Measurements from ENCODE around the gene HJURP. TPM values are rescaled to one million over a fixed set of nuclear protein-coding genes. Genes with fewer than 3 reads are reported as not detected.
"Not testable (repeated sequence)": the region's sequence is repeated elsewhere in the genome, so short reads cannot be mapped to it uniquely, and the experiment has no call there.

Gene HJURP
- polyA plus RNA-seq, 2 of the 4 experiments (the other 2 are of a cell fraction), result 103 to 111 TPM

DNA sequence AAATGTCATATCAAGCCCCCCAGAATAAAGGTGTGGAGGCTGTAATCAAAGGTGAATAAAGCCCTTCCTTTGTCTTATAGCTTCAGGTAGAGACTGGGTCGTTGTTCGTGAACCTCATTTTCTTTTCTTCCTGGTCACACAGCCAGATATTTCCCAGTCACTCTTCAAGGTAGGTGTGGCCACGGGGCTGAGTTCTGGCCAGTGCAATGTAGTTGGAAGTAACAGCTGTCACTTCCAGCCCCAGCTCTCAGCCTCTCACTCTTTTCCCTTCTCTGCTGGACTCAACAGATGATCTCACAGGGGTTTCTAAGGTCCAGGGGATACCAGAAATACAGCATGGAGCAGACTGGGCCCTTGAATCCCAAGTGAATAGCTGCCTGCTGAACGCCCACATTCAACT, 47.0 kb upstream of the HJURP start (continued):
- TF ChIP-seq HMGXB4 (CRISPR knock-in tag; IDR thresholded peaks at IDR 0.05; ENCODE audit: borderline replicate concordance) (no peak), ZNF302 (CRISPR knock-in tag; IDR thresholded peaks at IDR 0.05) (no peak)

DNA sequence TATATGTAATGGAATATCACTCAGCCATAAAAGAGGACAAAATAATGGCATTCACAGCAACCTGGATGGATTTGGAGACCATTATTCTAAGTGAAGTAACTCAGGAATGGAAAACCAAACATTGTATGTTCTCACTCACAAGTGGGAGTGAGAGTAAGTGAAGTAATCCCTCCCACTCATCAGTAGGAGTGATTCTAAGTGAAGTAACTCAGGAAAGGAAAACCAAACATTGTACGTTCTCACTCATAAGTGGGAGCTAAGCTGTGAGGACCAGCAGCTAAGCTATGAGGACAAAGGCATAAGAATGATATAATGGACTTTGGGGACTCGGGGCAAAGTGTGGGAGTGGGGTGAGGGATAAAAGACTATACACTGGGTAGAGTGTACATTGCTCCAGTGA, 41.9 kb upstream of the HJURP start:
- ATAC-seq; FAIRE-seq; H3K9me3 ChIP-seq; H3K4me1 ChIP-seq; POLR2A ChIA-PET; H3K4me3 ChIP-seq; DNase-seq (ENCODE audit: low read depth in 1 of 2, low spot score in 1 of 2); H3K4me2 ChIP-seq; H3K27ac ChIP-seq: not testable (repeated sequence)
- WGBS (ENCODE audit: missing lambda C conversion rate), result 75% methylated on average over 2 of the region's 2 CpGs
- CTCF ChIA-PET, result interaction anchor here (1.6 kb wide), 1 partner anchor 1211 kb away, joined by 4 read pairs; no protein-coding TSS in a partner anchor

- no peak overlapping the region for H3K4me2 ChIP-seq
- H3K4me1 ChIP-seq, result 0 out of 3 replicates have a peak, but pooled peaks cover 2% of the 10 kb centered on the region
- H3K9me3 ChIP-seq, result no peaks in the 10 kb centered on the region
- CTCF ChIA-PET, result interaction anchor here (0.7 to 1.2 kb wide), 2 partner anchors 9 to 23 kb away, joined by 3 to 4 read pairs; no protein-coding TSS in a partner anchor
- FAIRE-seq (no peak), DNase-seq (ENCODE audit: low read depth in 1 of 2, low spot score in 1 of 2) (peak in 1 of 2 experiments; percentile 5), ATAC-seq (no peak)
- no peak overlapping the region for H3K4me3 ChIP-seq
- TF ChIP-seq NR3C1 (IDR thresholded peaks at IDR 0.05) (no peak), RARB (CRISPR knock-in tag; IDR thresholded peaks at IDR 0.05) (no peak), FOSL2 (IDR thresholded peaks at IDR 0.05) (no peak), FOSL2 (CRISPR knock-in tag; IDR thresholded peaks at IDR 0.05) (0 out of 2 replicates have a peak, but pooled peaks have one; percentile 11)
- POLR2A ChIA-PET, result no interaction called here
- 56% methylated on average over 2 of the region's 2 CpGs for WGBS (ENCODE audit: missing lambda C conversion rate)
- no peak overlapping the region for H3K27ac ChIP-seq
Observed at GRCh38 chr2:233892793-233893192, 38.5 kb upstream of the HJURP start.

- TF ChIP-seq BHLHE40 (IDR thresholded peaks at IDR 0.05; ENCODE audit: low read depth, low read length) (no peak), CHD2 (IDR thresholded peaks at IDR 0.05; ENCODE audit: low read length, partially characterized antibody) (no peak), SREBF2 (IDR thresholded peaks at IDR 0.05) (no peak), RARB (CRISPR knock-in tag; IDR thresholded peaks at IDR 0.05) (no peak), CHD4 (IDR thresholded peaks at IDR 0.05; ENCODE audit: borderline replicate concordance) (no peak), CTCF (IDR thresholded peaks at IDR 0.05) (no peak), MAFK (IDR thresholded peaks at IDR 0.05; ENCODE audit: partially characterized antibody) (no peak), KDM1A (IDR thresholded peaks at IDR 0.05; ENCODE audit: low read depth) (no peak), POLR2A (IDR thresholded peaks at IDR 0.05; ENCODE audit: low read length) (no peak), ESRRA (IDR thresholded peaks at IDR 0.05; ENCODE audit: borderline replicate concordance, low read length) (no peak), EP300 (IDR thresholded peaks at IDR 0.05) (no peak)
- TF ChIP-seq, protein P1, sequence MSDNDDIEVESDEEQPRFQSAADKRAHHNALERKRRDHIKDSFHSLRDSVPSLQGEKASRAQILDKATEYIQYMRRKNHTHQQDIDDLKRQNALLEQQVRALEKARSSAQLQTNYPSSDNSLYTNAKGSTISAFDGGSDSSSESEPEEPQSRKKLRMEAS (IDR thresholded peaks at IDR 0.05), result no peak
- TF ChIP-seq, protein P2, sequence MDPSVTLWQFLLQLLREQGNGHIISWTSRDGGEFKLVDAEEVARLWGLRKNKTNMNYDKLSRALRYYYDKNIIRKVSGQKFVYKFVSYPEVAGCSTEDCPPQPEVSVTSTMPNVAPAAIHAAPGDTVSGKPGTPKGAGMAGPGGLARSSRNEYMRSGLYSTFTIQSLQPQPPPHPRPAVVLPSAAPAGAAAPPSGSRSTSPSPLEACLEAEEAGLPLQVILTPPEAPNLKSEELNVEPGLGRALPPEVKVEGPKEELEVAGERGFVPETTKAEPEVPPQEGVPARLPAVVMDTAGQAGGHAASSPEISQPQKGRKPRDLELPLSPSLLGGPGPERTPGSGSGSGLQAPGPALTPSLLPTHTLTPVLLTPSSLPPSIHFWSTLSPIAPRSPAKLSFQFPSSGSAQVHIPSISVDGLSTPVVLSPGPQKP (IDR thresholded peaks at IDR 0.05; ENCODE audit: low read depth, low read length), result no peak
- TF ChIP-seq, protein P3, sequence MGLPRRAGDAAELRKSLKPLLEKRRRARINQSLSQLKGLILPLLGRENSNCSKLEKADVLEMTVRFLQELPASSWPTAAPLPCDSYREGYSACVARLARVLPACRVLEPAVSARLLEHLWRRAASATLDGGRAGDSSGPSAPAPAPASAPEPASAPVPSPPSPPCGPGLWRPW (IDR thresholded peaks at IDR 0.05), result no peak
- no peak overlapping the region for H3K4me3 ChIP-seq
- no peaks in the 10 kb centered on the region for H3K4me1 ChIP-seq
- POLR2A ChIA-PET, result no interaction called here
- no peak overlapping the region for H3K27ac ChIP-seq
- peaks cover 27% of the 10 kb centered on the region for H3K9me3 ChIP-seq
- FAIRE-seq (no peak), ATAC-seq (no peak), DNase-seq (ENCODE audit: low read depth in 1 of 2, low spot score in 1 of 2) (peak in 1 of 2 experiments; percentile 7)
- H3K4me2 ChIP-seq, result no peak overlapping the region
- CTCF ChIA-PET, result interaction anchor here (0.7 kb wide), 1 partner anchor 165 kb away, joined by 3 read pairs; no protein-coding TSS in a partner anchor
Observed at GRCh38 chr2:233882353-233882752, 28.0 kb upstream of the HJURP start.
